GM04503 (cell line): ENCODE data around the gene HAPLN2.
"Not testable (repeated sequence)": the region's sequence is repeated elsewhere in the genome, so short reads cannot be mapped to it uniquely, and the experiment has no call there.

Experiments used
- DNase-seq: peaks from one replicate; pipeline ENCODE4 v3.0.0-alpha.2; 2012; ENCODE audit warnings: low read depth

HAPLN2 gene

DNA sequence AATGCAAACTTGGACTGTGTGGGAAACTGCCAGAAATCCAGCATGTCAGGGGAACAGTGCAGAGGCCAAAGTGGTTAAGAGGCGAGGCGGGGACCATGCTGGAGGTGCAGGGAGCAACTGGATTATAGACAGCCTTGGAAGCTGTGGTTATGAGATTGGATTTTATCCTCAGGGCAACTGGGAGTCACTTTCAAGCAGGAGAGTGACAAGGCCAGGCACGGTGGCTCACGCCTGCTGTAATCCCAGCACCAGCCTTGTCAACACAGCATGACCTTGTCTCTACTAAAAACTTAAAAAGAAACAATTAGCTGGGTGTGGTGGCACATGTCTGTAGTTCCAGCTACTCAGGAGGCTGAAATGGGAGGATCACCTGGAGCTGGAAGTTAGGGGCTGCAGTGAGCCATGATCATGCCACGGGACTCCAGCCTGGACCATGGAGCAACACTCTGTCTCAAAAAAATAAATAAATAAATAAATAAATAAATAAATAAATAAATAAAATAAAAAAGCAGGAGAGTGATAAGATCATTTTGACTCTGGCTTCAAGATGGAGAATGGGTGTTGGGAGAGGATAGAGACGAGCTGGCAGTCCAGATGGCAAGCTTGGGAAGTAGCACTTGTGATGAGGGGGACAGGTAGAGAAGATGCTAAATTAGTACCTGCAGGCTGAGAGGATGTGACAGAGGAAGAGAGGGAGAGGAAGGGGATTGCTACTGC, 3.5 kb downstream of the HAPLN2 start:
- no peak for DNase-seq

DNA sequence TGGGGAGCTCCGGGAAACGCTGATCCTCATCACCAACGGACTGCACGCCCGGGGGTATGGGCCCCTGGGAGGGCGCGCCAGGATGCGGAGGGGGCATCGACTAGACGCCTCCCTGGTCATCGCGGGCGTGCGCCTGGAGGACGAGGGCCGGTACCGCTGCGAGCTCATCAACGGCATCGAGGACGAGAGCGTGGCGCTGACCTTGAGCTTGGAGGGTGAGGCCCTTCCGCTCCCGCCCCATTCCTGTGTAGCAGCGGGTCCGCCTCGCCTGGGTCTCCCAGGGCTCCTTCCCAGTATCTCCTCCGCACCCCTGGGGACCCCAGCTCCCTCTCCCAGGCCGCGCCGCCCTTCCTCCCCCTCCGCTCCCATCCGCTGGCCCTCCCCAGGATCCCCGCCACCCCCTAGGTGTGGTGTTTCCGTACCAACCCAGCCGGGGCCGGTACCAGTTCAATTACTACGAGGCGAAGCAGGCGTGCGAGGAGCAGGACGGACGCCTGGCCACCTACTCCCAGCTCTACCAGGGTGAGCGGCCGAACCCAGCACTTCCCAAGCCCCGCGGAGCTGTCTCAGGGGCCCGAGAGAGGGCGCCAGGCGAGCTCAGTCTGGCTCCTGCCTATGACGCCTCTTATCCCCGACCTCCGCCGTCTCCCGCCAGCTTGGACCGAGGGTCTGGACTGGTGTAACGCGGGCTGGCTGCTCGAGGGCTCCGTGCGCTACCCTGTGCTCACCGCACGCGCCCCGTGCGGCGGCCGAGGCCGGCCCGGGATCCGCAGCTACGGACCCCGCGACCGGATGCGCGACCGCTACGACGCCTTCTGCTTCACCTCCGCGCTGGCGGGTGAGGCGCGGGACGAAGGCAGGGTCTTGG, 5.0 kb downstream of the HAPLN2 start:
- DNase-seq, result no peak

DNA sequence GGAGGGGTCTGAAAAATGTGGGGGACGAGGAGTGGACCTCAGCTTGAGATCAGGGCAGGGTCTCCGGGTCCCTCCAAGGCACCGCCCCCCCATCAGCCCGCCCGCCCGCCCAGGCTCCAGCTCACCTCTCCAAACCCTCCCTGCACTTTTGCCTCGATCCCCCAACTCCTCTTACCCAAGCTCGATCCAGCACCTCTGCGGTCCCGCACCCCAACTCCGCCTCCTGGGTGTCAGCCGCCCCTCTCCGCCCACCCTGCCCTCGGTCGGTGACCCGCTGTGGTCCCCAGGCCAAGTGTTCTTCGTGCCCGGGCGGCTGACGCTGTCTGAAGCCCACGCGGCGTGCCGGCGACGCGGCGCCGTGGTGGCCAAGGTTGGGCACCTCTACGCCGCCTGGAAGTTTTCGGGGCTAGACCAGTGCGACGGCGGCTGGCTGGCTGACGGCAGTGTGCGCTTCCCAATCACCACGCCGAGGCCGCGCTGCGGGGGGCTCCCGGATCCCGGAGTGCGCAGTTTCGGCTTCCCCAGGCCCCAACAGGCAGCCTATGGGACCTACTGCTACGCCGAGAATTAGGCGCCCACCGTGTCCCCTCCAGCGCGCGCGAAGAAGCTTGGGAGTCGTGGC, 5.7 kb downstream of the HAPLN2 start:
- DNase-seq, result no peak

DNA sequence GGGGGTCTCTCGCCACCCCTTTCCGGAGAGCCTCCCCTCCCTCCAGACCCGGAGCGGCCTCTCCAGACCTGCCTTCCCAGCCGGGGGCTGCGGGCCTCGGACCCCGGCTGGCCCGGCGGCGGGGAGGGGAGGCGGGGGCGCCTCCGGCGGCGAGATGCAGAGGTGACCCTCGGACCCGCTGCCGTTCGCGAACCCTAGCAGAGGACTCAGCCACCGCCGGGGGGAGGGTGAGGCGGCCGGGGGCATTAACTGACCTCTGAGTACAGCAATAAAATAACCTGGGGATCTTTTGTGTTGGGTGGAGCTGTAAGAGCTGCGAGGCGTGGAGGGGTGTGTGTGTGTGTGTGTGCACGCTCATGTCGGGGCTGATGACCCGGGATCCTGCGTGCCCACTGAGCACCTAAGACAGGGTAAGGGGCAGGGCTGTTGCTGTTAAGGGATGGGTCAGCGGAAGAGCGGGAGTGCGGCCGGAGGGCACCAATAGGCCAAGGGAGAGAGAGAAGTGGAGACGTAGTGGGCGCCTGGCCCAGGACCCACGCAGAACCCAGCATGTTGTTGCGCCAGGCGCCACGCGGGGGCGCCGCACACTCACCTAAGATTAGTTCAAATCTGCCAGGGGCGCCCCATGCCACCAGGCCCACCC, 6.3 kb downstream of the HAPLN2 start:
- DNase-seq, result no peak

DNA sequence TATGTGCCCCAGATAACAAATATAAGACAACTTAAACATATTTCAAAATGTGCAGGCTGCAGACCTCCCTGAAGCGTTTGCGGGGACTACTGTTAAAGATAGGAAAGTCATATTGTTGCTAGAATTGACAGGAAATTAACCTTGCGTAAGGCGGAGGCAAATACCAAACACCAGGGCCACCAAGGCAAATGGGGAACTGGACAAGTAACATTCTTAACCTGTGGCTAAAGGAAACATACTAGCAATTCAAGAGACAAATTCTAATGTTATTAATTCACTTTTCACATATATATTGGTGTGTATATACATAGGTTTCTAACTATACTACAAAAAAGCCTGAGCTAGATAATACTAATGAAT, 6.8 kb downstream of the HAPLN2 start:
- DNase-seq, result no peak

DNA sequence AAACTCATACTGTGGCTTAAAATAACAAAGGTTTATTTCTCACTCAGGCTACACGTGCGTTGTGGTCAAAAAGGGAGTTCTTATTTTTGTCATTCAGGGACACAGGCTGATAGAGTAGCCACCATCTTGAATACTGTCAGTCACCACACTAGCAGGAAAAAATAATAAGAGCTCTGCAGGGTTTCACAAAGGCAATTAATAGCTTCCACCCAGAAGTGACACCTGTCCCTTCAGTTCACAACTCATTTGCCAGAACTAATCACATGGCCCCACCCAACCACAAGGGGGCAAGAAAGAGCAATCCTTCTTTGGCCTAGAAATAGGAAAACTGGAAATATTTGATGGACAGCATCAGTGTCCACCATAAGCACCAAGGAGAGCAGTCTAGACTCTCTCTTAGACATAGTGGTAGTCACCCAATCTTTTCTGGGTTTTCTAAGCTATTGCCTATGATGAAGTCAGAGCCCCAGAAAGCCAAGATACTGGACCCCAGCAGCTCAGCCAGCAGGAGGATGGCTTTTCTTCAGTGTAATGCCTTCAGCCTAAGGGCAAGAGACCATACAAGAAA, 8.2 kb downstream of the HAPLN2 start:
- DNase-seq, result no peak

DNA sequence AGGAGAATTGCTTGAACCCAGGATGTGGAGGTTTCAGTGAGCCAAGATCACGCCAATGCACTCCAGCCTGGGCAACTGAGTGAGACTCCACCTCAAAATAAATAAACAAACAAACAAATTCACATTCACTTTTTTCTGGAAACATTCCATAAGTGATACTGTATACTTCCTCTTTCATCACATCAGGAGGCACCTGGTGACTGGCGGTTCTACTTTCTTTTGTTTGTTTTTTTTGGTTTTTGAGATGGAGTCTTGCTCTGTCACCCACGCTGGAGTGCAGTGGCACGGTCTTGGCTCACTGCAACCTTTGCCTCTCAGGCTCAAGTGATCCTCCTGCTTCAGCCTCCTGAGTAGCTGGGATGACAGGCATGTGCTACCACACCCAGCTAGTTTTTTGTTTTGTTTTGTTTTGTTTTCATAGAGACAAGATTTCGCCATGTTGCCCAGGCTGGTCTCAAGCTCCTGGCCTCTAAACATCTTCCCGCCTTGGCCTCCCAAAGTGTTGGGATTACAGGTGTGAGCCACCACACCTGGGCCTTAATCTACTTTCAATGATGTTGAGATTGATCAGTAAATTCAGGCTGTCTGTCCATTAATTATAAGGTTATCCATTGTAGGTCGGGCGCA, 10.7 kb downstream of the HAPLN2 start:
- DNase-seq, result no peak

DNA sequence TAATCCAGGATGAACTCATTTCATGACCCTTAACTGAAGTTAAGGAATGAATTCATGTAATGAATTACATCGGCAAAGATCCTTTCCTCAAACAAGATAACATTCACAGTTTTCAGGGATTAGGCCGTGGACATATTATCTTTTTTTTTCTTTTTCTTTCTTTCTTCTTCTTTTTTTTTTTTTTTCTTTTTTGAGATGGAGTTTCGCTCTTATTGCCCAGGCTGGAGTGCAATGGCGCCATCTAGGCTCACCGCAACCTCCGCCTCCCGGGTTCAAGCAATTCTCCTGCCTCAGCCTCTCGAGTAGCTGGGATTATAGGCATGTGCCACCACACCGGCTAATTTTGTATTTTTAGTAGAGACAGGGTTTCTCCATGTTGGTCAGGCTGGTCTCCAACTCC, 11.9 kb downstream of the HAPLN2 start:
- DNase-seq, result not testable (repeated sequence)

DNA sequence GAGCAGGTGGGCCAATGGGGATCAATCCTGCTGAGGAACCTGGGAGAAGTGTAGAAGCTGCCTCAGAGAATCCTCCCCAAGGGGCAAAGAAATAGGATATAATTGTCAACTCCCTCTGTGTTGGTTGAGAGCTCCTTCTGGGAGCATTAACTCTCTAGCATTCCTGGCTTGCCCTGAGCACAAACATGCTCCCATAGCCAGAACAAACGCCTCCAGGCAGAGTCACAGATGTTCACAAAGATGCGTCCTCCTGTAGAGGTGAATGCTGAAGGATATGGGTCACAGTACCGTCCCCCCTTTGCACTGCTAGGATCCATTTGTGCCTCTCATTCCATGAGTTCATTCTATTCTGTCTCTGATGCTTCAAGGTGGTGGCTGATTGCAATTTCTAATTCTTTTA, 13.1 kb downstream of the HAPLN2 start:
- no peak for DNase-seq

DNA sequence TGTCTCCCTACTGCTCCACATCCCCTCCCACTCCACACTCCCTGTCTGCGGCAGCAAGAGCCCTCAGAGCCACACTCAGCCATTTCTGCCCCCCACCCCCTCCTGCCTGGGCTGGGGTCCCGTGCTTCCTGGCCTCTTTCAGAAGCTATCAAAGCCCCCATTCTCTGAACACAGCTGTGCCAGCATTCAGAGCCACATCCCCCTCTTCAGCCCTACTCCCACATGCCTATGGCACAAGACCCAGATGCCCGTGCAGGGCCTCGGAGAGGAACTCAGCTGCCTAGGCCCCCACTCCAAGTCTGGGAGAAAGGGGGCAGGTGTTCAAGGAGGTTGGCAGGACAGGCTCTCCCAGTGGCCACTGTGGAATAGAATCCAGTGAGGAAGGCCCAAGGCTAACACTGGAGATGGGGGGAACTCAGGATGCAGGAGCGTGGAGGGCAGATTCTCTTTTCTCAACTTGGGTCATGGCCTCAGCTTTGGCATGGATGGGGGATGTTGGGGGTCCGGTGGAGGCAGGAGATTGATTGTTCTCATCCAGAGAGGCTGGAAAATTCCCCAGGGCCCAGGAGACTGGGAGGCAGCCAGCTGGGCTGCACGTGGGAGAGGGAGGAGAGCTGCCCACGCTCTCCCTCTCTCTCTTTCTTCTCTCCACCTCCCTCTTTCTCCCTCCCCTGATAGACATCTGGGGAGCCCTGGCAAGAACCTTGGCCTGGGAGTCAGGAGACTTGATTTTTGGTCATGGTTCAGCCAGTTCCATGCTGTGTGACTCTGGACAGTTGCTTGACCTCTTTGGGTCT, 19.2 kb downstream of the HAPLN2 start:
- no peak for DNase-seq

DNA sequence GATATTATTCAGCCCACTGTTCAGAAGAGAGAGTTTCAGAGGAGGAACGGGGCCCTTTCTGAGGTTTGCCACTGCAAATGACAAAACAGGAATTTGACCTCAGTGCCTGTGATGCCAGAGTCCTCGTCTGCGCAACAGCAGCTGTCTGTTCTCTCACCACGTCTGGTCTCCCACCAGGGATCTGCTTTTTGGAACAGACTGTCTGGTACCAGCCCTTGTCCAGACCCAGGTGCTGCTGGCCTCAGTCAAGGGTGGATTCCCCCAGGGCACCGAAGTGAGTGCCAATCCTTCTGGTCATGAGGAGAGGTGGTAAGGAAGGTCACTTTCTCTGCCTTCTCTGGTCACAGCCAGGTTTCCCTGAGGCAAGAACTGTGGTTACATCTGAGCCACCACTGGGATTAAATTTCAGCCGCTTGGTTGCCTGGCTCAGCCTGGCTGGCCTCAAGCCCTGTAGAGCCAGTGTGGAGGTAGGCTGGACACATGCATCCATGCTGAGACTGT, 20.4 kb downstream of the HAPLN2 start:
- no peak for DNase-seq

DNA sequence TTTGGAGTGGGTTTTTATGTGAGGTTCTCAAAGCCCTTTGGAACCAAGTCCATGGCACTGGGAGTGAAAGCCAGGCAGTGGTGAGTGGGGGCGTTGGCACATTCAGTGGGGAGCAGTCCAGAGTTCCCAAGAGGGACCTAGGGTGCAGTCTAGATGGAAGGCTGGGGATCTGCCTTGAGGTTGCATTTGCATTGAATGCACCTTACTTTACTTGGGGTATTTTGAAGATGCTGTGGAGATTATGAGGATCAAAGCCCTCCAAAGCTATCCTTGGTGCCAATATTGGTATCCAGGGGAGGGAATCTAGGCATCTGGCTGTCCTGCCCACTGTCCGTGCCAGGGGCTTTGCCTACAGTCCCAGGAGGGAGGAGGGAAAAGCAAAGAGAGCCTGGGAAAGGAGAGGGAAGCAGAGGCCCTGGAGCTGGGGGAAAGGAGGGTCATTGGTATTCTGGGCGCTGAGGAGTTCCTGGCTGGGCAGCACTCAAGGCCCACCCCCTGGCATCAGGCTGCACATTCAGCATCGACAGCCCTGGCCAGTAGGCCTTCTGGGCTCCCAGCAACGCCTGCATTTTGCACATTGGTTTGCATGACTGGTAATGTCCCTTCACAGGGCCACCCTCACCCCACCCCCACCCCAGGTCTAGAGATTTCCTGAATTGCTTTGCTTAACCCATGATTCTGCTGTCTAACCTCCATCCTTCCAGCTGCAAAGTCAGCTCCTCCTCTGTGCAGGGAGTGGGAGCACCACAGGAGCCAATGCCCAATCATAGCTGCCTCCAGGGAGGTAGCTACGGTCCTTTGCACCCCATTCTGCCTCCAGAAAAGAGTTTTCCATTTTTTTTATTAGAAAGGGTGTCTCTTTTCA, 21.9 kb downstream of the HAPLN2 start:
- DNase-seq, result no peak

DNA sequence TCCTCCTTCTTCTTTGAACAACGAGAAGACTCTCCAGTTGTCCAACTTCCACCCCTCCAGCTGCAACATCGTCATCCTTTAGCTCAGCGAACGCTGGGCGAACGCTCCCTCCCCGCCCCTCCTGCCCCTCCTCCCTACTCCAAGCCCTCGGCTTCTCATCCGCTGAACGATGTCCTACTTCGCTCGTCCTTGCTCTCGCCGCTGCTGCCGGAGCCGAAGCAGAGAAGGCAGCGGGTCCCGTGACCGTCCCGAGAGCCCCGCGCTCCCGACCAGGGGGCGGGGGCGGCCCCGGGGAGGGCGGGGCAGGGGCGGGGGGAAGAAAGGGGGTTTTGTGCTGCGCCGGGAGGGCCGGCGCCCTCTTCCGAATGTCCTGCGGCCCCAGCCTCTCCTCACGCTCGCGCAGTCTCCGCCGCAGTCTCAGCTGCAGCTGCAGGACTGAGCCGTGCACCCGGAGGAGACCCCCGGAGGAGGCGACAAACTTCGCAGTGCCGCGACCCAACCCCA, 22.6 kb downstream of the HAPLN2 start, which contains the start of gene BCAN:
Gene BCAN, plus strand, starts transcription at position 357 of the 504 bp plus-strand sequence. CDS start 3,938 bp downstream, outside the sequence.
- no peak for DNase-seq

DNA sequence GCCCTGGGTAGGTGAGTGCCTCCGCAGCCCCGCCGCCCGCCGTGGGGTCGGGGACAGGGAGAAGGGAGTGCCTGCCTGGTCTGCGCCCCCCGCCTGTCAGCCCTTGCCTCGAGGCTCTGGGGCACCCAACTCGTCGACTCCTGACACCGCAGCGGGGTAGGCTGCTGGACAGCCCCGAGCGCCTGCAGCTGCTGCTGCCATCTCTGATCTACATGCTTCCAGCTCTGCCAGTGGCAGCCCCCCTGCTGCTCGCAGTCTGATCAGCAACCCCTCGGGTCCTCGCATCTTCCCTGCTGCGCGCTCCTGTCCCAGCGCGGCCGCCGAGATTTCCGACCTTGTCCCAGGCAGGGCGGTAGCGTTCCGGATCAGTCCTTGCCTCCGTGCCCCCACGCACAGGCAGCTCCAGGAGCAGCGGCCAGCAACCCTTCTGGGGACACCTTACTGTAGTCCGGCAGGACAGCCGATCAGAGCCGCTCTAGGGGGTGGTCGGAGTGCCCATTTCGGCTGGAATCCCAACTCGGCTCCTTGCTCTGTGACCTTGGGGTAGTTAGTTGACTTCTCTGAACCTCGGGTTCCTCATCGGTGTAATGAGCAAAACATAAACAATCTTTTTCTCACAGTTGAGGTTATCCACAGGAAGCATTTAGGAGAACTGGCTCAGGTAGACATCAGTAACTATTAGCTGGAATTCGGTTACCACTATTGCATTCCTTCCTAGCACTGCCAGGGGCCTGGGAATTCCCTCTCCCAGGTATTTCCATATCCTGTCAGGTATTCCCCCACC, 23.2 kb downstream of the HAPLN2 start:
- no peak for DNase-seq

DNA sequence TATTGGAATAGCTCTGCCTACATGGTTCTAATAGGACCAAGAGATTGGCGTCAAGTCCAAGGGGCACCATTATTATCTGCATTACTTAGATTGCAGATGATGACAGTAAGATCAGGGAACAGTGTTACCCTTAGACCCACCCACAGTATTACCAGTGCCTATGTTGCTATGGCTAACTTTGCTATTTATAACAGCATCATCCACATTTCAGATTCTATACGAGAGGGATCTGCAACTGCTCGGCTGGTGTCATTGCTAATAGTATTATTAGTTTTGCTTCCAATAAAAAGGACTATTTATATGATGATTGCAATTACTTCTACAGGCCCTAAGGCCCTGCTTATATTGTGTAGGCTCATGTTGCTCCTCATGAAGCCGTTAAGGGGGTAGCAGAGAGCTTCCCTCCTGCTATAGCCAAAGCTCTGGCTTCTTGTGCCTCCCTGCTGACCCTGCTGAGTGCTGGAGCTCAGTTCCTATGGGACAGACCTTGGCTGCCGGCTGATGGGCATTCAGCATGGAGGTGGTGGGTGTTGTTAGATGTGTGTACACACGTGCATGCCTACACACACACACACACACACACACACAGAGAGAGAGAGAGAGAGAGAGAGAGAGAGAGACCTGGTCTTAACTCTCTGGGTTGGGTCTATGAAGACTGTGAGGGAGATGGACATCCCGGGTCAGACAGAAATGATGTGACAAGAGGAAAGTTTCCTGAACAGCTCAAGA, 24.0 kb downstream of the HAPLN2 start:
- DNase-seq, result no peak

DNA sequence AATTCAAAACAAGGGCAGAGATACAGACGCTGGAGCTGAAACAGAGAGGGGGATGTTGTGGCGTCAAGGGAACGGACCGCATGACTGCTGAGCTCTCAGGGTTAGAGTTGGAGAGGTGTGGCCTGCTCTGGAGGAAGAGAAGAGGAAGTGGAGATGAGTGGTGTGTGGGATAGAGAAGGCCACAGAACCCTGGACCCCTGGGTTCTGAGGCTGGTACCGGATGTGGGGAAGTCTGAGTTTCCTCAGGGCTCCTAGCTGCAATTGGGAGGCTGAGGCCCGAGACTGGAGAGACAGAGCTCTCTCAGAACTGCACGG, 24.5 kb downstream of the HAPLN2 start:
- DNase-seq, result no peak

DNA sequence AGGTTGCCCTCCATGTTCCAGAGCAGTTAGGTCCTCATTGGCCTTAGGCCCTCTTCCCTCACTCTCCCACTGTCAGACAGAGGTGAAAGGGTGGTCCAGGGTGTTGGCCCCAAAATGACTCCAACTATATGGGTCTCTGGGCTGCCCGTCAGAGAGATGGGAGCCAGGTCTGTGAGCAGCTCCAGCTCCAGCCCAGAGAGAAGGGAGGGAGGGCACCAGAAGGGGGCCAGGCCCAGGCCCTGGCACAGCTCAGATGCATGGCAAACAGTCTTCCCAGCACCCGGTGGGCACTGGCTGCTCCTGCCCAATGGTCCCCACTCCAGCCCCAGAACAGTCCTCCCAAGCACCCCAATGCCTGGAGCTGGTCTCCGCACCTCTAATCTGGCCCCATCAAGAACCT, 24.9 kb downstream of the HAPLN2 start:
- DNase-seq, result no peak

DNA sequence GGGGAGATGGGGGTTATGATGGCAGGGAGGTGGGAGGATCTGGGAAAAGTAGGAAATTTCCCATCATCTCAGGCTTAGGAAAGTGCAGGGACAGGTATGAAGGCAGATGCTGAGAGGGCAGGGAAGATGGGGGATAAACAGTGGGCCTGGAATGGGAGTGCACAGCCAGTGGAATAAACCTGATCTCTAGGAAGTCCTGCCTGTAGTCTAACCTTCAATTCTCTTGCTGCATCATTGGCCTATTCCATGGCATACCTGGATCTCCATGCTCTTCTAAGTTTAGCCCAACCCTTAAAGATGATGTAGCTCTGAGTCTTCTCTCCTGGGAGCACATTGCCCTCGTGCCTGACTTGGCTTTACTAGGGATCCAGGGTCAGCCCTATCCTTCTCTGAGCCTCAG, 25.4 kb downstream of the HAPLN2 start:
- DNase-seq, result no peak
